K562 (cell line): ENCODE results near the gene TFAP2A. TPM values are rescaled to one million over a fixed set of nuclear protein-coding genes. Genes with fewer than 3 reads are reported as not detected.

Experiments
- ATAC-seq: fragments of 200-7000 bp; cut with Tn5 transposase; 3 replicates; pipeline ENCODE4 v1.9.1; 2020; ENCODE audit warnings: moderate library complexity
- BruUV-seq: library from RNA; stranded (reverse); fragments of 400-500 nt; replicated peaks from 2 replicates; lab custom pipeline; 2021; lab: Mats Ljungman, UMichigan
- CTCF ChIA-PET: fragments of 300-600 bp; formaldehyde crosslinking; extraction: SDS; loops from one replicate; lab custom pipeline; 2021; ENCODE audit warnings: low intra/inter-chr PET ratio; lab: Yijun Ruan, JAX
- POLR2A ChIA-PET: fragments of 300-600, 350-650 bp; sonication (Branson Sonifier 250); formaldehyde crosslinking; extraction: SDS; loops from one replicate; lab custom pipeline; 2021; ENCODE audit warnings: antibody characterized with exemption, inconsistent platforms; lab: Yijun Ruan, JAX
- DNase-seq, 4 experiments: peaks; one replicate each; pipeline versions ENCODE4 v3.0.0 to v3.0.0-alpha.2; 2011 to 2018; ENCODE audit warnings: low spot score in 3 of 4, mixed read lengths in 3 of 4; ENCODE audit errors: extremely low read depth in 1 of 4
- FAIRE-seq: peaks from 2 replicates; lab custom pipeline; 2011; peaks lifted over from hg19 to GRCh38; lab: Jason Lieb, UNC
- H2AFZ ChIP-seq: 2 replicates; pipeline ENCODE4 v1.6.0; 2011; ENCODE audit warnings: low read depth, low read length, control low read depth, inconsistent platforms
- H3K27ac ChIP-seq: fragments of 200-600 bp; 3 replicates; pipeline ENCODE4 v1.8.0; 2011; ENCODE audit warnings: low read depth, mild to moderate bottlenecking, control low read depth, inconsistent platforms, low read length, moderate library complexity, mixed read lengths; ENCODE audit errors: extremely low read depth
- H3K27me3 ChIP-seq, 2 experiments: fragments of 300-600 bp in 1 of 2; 2 replicates in 1 of 2; 3 replicates in 1 of 2; pipeline versions ENCODE4 v1.6.0 to v1.8.0; 2011; ENCODE audit warnings: inconsistent platforms in 2 of 2, low read length in 2 of 2, mild to moderate bottlenecking in 1 of 2, mixed read lengths in 1 of 2, moderate library complexity in 1 of 2; ENCODE audit not compliant: control insufficient read depth in 2 of 2, insufficient read depth in 2 of 2
- H3K36me3 ChIP-seq: fragments of 300-600 bp; 3 replicates; pipeline ENCODE4 v1.8.0; 2011; ENCODE audit warnings: mild to moderate bottlenecking, low read length, inconsistent platforms; ENCODE audit not compliant: control insufficient read depth, insufficient read depth
- H3K4me1 ChIP-seq, 2 experiments: fragments of 200-600 bp in 1 of 2; replicated peaks in 1 of 2; 2 replicates in 1 of 2; 3 replicates in 1 of 2; pipeline versions ENCODE4 v1.5.1 to v1.8.0; 2011; ENCODE audit warnings: inconsistent platforms in 2 of 2, low read length in 2 of 2, mild to moderate bottlenecking in 1 of 2, mixed read lengths in 1 of 2, moderate library complexity in 1 of 2; ENCODE audit not compliant: control insufficient read depth in 2 of 2, insufficient read depth in 2 of 2
- H3K4me2 ChIP-seq: 2 replicates; pipeline ENCODE4 v1.6.1; 2011; ENCODE audit warnings: low read length, control low read depth, inconsistent platforms, mixed read lengths; ENCODE audit not compliant: insufficient read depth
- H3K4me3 ChIP-seq: fragments of 200-600 bp; sonication (generic), shearing (Covaris generic); 2 replicates; pipeline ENCODE4 v1.5.1; 2016; ENCODE audit warnings: control low read depth, inconsistent platforms
- H3K79me2 ChIP-seq: fragments of 200-600 bp; 3 replicates; pipeline ENCODE4 v1.8.0; 2011; ENCODE audit warnings: low read length, inconsistent platforms; ENCODE audit not compliant: control insufficient read depth, insufficient read depth
- H3K9ac ChIP-seq, 2 experiments: 2 replicates each; pipeline versions ENCODE4 v1.6.0 to v1.6.1; 2011; ENCODE audit warnings: low read depth in 2 of 2, low read length in 2 of 2, control low read depth in 1 of 2, inconsistent platforms in 1 of 2, mild to moderate bottlenecking in 1 of 2, mixed read lengths in 1 of 2; ENCODE audit not compliant: insufficient read depth in 1 of 2
- H3K9me1 ChIP-seq: one replicate; pipeline ENCODE4 v1.6.0; 2011; ENCODE audit warnings: inconsistent platforms, mild to moderate bottlenecking, low read length, moderate library complexity; ENCODE audit not compliant: control insufficient read depth, insufficient read depth
- H3K9me3 ChIP-seq: replicated peaks from 2 replicates; pipeline ENCODE4 v1.5.1; 2011; ENCODE audit warnings: low read depth, low read length, inconsistent platforms; ENCODE audit not compliant: control insufficient read depth, insufficient read depth
- H4K20me1 ChIP-seq: replicated peaks from 2 replicates; pipeline ENCODE4 v1.6.1; 2011; ENCODE audit warnings: low read length, inconsistent platforms, mixed read lengths; ENCODE audit not compliant: control insufficient read depth, insufficient read depth
- ASH1L ChIP-seq: fragments of 450-650 bp; IDR thresholded peaks from 2 replicates; pipeline ENCODE4 v1.6.1; 2018; ENCODE audit warnings: borderline replicate concordance, mild to moderate bottlenecking, low read depth; ENCODE audit not compliant: partially characterized antibody
- ETV5 ChIP-seq: sonication (generic); formaldehyde crosslinking; IDR thresholded peaks from 2 replicates; pipeline ENCODE4 v1.4.0; 2020; ENCODE audit warnings: low read depth, mild to moderate bottlenecking, missing genetic modification reagents
- ETV6 ChIP-seq, 3 experiments: fragments of 150-350 bp in 1 of 3; sonication (generic) in 1 of 3; formaldehyde crosslinking in 1 of 3; IDR thresholded peaks; 2 replicates each; pipeline versions ENCODE4 v1.6.1 to v1.8.0; 2014 to 2022; ENCODE audit warnings: borderline replicate concordance in 2 of 3, low read depth in 2 of 3, antibody characterized with exemption in 1 of 3, low read length in 1 of 3, mild to moderate bottlenecking in 1 of 3, missing genetic modification reagents in 1 of 3
- FOXP1 ChIP-seq: sonication (generic); formaldehyde crosslinking; IDR thresholded peaks from 2 replicates; pipeline ENCODE4 v1.8.0; 2022; ENCODE audit warnings: mild to moderate bottlenecking, missing genetic modification reagents
- KLF16 ChIP-seq: IDR thresholded peaks from 2 replicates; pipeline ENCODE4 v1.6.1; 2016; ENCODE audit warnings: antibody characterized with exemption
- NBN ChIP-seq: fragments of 450-650 bp; IDR thresholded peaks from 2 replicates; pipeline ENCODE4 v1.6.1; 2016; ENCODE audit warnings: low read depth, mild to moderate bottlenecking
- RUNX1 ChIP-seq: sonication (generic); IDR thresholded peaks from 2 replicates; pipeline ENCODE4 v1.6.1; 2016; ENCODE audit warnings: antibody characterized with exemption, low read depth
- SRF ChIP-seq, 2 experiments: fragments of 250-450, 450-650 bp in 1 of 2; sonication (Bioruptor Pico) in 1 of 2; sonication (generic) in 1 of 2; formaldehyde crosslinking; IDR thresholded peaks; 2 replicates each; pipeline versions ENCODE4 v1.5.0 to v1.5.1; 2020 to 2022; ENCODE audit warnings: mild to moderate bottlenecking in 1 of 2, missing genetic modification reagents in 1 of 2
- XRCC4 ChIP-seq: IDR thresholded peaks from one replicate; pipeline ENCODE4 v1.6.1; 2011; ENCODE audit not compliant: insufficient read depth, insufficient read length; ENCODE audit errors: extremely low read depth
- ZC3H11A ChIP-seq: IDR thresholded peaks from 2 replicates; pipeline ENCODE4 v1.6.1; 2012; ENCODE audit warnings: low read depth, low read length, improper control_type of control experiment
- ZNF507 ChIP-seq: conservative IDR thresholded peaks from 2 replicates; pipeline ENCODE4 v1.6.1; 2017; ENCODE audit warnings: missing genetic modification characterization, missing compliant biosample characterization
- WGBS: fragments of 100-300 bp; shearing (Covaris generic); methylation state at CpG from one replicate; pipeline ENCODE4 v1.1.6; 2016; ENCODE audit warnings: low coverage, mixed read lengths; ENCODE audit not compliant: insufficient coverage; ENCODE audit errors: missing lambda C conversion rate; 5-methylcytosine and 5-hydroxymethylcytosine counted together
- in situ Hi-C: fragments of 300-500 bp; cut with MboI; formaldehyde crosslinking; loops from 4 replicates; pipeline ENCODE4 v1.15.0; 2018; ENCODE audit warnings: inconsistent platforms, mixed read lengths
- intact Hi-C: fragments of 100-400 bp; cut with micrococcal nuclease; formaldehyde crosslinking; loops from 2 replicates; pipeline ENCODE4 v1.14.2; 2022
- polyA plus RNA-seq, 8 experiments: library from polyadenylated mRNA; depleted of rRNA in 4 of 8; stranded (reverse) in 5 of 8; unstranded in 3 of 8; fragments of >200 nt; fragmentation: Nextera tagmentation in 2 of 8; fragmentation: Illumina TruSeq in 1 of 8; extraction: Ambion mirVana in 2 of 8; extraction: Trizol in 1 of 8; gene quantifications; 2 replicates each; pipeline versions ENCODE4 v1.2.1 to v1.2.3, GENCODE V29; 2011 to 2014; ENCODE audit warnings: inconsistent platforms in 1 of 8, missing spikeins in 1 of 8
- total RNA-seq, 7 experiments: library from RNA; depleted of rRNA in 6 of 7; stranded (reverse); fragments of >200 nt in 6 of 7; fragmentation: Illumina TruSeq in 2 of 7; extraction: Trizol in 2 of 7; gene quantifications; 2 replicates each; pipeline versions ENCODE4 v1.2.1 to v1.2.3, GENCODE V29; 2011 to 2021; ENCODE audit warnings: low replicate concordance in 1 of 7
- TF ChIP-seq, protein P1 (sequence below): fragments of 450-650 bp; IDR thresholded peaks from 2 replicates; pipeline ENCODE4 v1.6.1; 2017; ENCODE audit warnings: antibody characterized with exemption
- TF ChIP-seq, protein P2 (sequence below): sonication (generic); formaldehyde crosslinking; IDR thresholded peaks from 2 replicates; pipeline ENCODE4 v1.5.0; 2020; ENCODE audit warnings: missing genetic modification reagents
- TF ChIP-seq, protein P3 (sequence below): sonication (generic); formaldehyde crosslinking; IDR thresholded peaks from 2 replicates; pipeline ENCODE4 v1.4.0; 2020; ENCODE audit warnings: mild to moderate bottlenecking, missing genetic modification reagents

TFAP2A gene
- total and polyA plus RNA-seq, 9 of the 15 experiments (the other 6 are each of a cell fraction or from before 2014, with no cell fraction given): 0.14 to 0.53 (median 0.19) TPM; not detected in 1

DNA sequence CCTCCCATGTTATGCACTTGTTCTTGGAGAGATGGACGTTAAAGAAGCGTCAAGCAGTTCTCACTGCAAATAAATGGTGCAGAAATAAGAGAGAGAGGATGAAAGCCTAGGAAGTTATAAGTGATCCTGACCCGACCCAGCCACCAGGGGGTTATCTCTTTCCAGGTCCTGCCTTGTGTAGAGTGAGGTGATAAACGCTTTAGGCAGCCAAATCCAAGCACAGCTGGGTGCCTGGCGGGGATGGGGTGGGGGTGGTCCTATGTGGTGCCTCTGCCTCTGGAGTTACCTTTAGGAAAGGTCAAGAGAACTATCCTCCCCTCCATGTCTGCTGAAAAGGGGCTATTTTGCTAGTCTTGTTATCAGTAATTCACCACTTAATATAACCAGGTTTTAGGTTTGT lies 9.2 kb upstream of the TFAP2A start:
- POLR2A ChIA-PET: interaction anchor here (1.5 kb wide), 1 partner anchor 9 kb away, joined by 7 read pairs; the partner anchor contains the start of gene TFAP2A
- H3K9me1 ChIP-seq: no peaks in the 10 kb centered on the region
- H3K4me2 ChIP-seq: no peak overlapping the region
- H2AFZ ChIP-seq: no peak overlapping the region
- no peak overlapping the region for H3K27ac ChIP-seq
- ATAC-seq (peak; percentile 77), DNase-seq (peak in 3 of 4 experiments; percentile 43 to 50 (median 48)), FAIRE-seq (peak; percentile 71)
- no peaks in the 10 kb centered on the region for H3K9me3 ChIP-seq
- intact Hi-C loops (loop anchor here (10.0 kb wide), 1 partner anchor 1989 kb away; the partner anchor contains the start of gene SLC35B3), in situ Hi-C loops (no loop called here)
- no peak overlapping the region for H3K4me3 ChIP-seq
- CTCF ChIA-PET: no interaction called here
- H3K27me3 ChIP-seq: peaks cover 39 to 61% of the 10 kb centered on the region in 2 experiments
- 3% methylated on average over 5 of the region's 5 CpGs for WGBS
- BruUV-seq: no TSS peak
- H3K79me2 ChIP-seq: no peaks in the 10 kb centered on the region
- no peaks in the 10 kb centered on the region for H3K36me3 ChIP-seq
- H3K4me1 ChIP-seq: peaks cover 0 to 39% of the 10 kb centered on the region in 2 experiments; a peak in 3 of 5 replicates
- H3K9ac ChIP-seq: no peak overlapping the region
- no peaks in the 10 kb centered on the region; the same call in 1 of the 2 replicates for H4K20me1 ChIP-seq
- TF ChIP-seq ZNF507: no peak
- TF ChIP-seq KLF16: no peak
- no peak for TF ChIP-seq ETV5 (CRISPR knock-in tag)
- TF ChIP-seq ASH1L: no peak
- no peak for TF ChIP-seq SRF (CRISPR knock-in tag; IDR thresholded peaks at IDR 0.05)
- TF ChIP-seq ETV6 (IDR thresholded peaks at IDR 0.05; ENCODE audit: borderline replicate concordance in 1 of 2, low read depth in 2 of 2, low read length in 1 of 2): no peak
- no peak for TF ChIP-seq ETV6 (CRISPR knock-in tag; IDR thresholded peaks at IDR 0.05; ENCODE audit: borderline replicate concordance)
- TF ChIP-seq, protein P1, sequence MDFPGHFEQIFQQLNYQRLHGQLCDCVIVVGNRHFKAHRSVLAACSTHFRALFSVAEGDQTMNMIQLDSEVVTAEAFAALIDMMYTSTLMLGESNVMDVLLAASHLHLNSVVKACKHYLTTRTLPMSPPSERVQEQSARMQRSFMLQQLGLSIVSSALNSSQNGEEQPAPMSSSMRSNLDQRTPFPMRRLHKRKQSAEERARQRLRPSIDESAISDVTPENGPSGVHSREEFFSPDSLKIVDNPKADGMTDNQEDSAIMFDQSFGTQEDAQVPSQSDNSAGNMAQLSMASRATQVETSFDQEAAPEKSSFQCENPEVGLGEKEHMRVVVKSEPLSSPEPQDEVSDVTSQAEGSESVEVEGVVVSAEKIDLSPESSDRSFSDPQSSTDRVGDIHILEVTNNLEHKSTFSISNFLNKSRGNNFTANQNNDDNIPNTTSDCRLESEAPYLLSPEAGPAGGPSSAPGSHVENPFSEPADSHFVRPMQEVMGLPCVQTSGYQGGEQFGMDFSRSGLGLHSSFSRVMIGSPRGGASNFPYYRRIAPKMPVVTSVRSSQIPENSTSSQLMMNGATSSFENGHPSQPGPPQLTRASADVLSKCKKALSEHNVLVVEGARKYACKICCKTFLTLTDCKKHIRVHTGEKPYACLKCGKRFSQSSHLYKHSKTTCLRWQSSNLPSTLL: no peak
- no peak for TF ChIP-seq XRCC4
- TF ChIP-seq RUNX1: no peak
- TF ChIP-seq, protein P2, sequence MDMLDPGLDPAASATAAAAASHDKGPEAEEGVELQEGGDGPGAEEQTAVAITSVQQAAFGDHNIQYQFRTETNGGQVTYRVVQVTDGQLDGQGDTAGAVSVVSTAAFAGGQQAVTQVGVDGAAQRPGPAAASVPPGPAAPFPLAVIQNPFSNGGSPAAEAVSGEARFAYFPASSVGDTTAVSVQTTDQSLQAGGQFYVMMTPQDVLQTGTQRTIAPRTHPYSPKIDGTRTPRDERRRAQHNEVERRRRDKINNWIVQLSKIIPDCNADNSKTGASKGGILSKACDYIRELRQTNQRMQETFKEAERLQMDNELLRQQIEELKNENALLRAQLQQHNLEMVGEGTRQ (CRISPR knock-in tag): no peak
- TF ChIP-seq ZC3H11A: no peak
- no peak for TF ChIP-seq NBN
- TF ChIP-seq FOXP1 (CRISPR knock-in tag): no peak
- TF ChIP-seq, protein P3, sequence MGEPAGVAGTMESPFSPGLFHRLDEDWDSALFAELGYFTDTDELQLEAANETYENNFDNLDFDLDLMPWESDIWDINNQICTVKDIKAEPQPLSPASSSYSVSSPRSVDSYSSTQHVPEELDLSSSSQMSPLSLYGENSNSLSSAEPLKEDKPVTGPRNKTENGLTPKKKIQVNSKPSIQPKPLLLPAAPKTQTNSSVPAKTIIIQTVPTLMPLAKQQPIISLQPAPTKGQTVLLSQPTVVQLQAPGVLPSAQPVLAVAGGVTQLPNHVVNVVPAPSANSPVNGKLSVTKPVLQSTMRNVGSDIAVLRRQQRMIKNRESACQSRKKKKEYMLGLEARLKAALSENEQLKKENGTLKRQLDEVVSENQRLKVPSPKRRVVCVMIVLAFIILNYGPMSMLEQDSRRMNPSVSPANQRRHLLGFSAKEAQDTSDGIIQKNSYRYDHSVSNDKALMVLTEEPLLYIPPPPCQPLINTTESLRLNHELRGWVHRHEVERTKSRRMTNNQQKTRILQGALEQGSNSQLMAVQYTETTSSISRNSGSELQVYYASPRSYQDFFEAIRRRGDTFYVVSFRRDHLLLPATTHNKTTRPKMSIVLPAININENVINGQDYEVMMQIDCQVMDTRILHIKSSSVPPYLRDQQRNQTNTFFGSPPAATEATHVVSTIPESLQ (CRISPR knock-in tag): no peak
